Hepatocyte (in vitro differentiated cells): Measurements from ENCODE around the gene ARHGEF10L. TPM values are rescaled to one million over a fixed set of nuclear protein-coding genes. Genes with fewer than 3 reads are reported as not detected.

ENCODE experiments used
- DNase-seq: peaks from one replicate; pipeline ENCODE4 v3.0.0-alpha.2; 2016; ENCODE audit warnings: low spot score
- H2AFZ ChIP-seq: fragments of 200-600 bp; sonication (generic); 2 replicates; pipeline ENCODE4 v1.6.0; 2016; ENCODE audit warnings: antibody characterized with exemption, mild to moderate bottlenecking
- H3K27ac ChIP-seq: fragments of 200-600 bp; sonication (generic); 2 replicates; pipeline ENCODE4 v1.5.1; 2016; ENCODE audit warnings: mild to moderate bottlenecking
- H3K27me3 ChIP-seq: fragments of 200-600 bp; sonication (generic); 2 replicates; pipeline ENCODE4 v1.6.1; 2016
- H3K36me3 ChIP-seq: fragments of 200-600 bp; sonication (generic); replicated peaks from 2 replicates; pipeline ENCODE4 v1.5.1; 2016; ENCODE audit warnings: low read depth; ENCODE audit not compliant: insufficient read depth
- H3K4me1 ChIP-seq: fragments of 200-600 bp; sonication (generic); 2 replicates; pipeline ENCODE4 v1.5.1; 2016; ENCODE audit warnings: mild to moderate bottlenecking, moderate library complexity; ENCODE audit not compliant: insufficient read depth
- H3K4me2 ChIP-seq: fragments of 200-600 bp; sonication (generic); 2 replicates; pipeline ENCODE4 v1.6.0; 2016
- H3K4me3 ChIP-seq: fragments of 200-600 bp; sonication (generic); 2 replicates; pipeline ENCODE4 v1.5.1; 2016; ENCODE audit warnings: mild to moderate bottlenecking
- H3K79me2 ChIP-seq: fragments of 200-600 bp; sonication (generic); 2 replicates; pipeline ENCODE4 v1.6.0; 2017; ENCODE audit warnings: mild to moderate bottlenecking
- H3K9me2 ChIP-seq: fragments of 200-600 bp; sonication (generic); replicated peaks from 2 replicates; pipeline ENCODE4 v1.6.0; 2017; ENCODE audit warnings: mild to moderate bottlenecking; ENCODE audit not compliant: insufficient read depth
- H3K9me3 ChIP-seq: fragments of 200-600 bp; sonication (generic); 2 replicates; pipeline ENCODE4 v1.5.1; 2016; ENCODE audit warnings: low read depth, mild to moderate bottlenecking
- H4K20me1 ChIP-seq: fragments of 200-600 bp; sonication (generic); 2 replicates; pipeline ENCODE4 v1.6.0; 2016; ENCODE audit warnings: mild to moderate bottlenecking; ENCODE audit not compliant: insufficient read depth, poor library complexity, severe bottlenecking
- CTCF ChIP-seq: fragments of 200-600 bp; sonication (generic); IDR thresholded peaks from 2 replicates; pipeline ENCODE4 v1.5.1; 2016; ENCODE audit warnings: antibody characterized with exemption, mild to moderate bottlenecking; ENCODE audit not compliant: poor library complexity
- EZH2 ChIP-seq: fragments of 200-600 bp; sonication (generic); IDR thresholded peaks from 2 replicates; pipeline ENCODE4 v1.6.1; 2016; ENCODE audit warnings: antibody characterized with exemption, mild to moderate bottlenecking, borderline replicate concordance
- EZH2phosphoT487 ChIP-seq: fragments of 200-600 bp; sonication (generic); IDR thresholded peaks from one replicate; pipeline ENCODE4 v1.6.1; 2018; ENCODE audit warnings: antibody characterized with exemption, mild to moderate bottlenecking, low read depth, moderate library complexity; ENCODE audit not compliant: unreplicated experiment, severe bottlenecking
- WGBS: methylation state at CpG from one replicate; pipeline ENCODE4 v1.1.6; 2016; ENCODE audit warnings: low lambda C conversion rate; ENCODE audit errors: missing lambda C conversion rate; 5-methylcytosine and 5-hydroxymethylcytosine counted together
- polyA plus RNA-seq: library from polyadenylated mRNA; unstranded; fragments of >200 nt; fragmentation: Nextera tagmentation; extraction: Ambion mirVana; gene quantifications from 2 replicates; pipeline ENCODE4 v1.2.1, GENCODE V29; 2016
- total RNA-seq: library from RNA; depleted of rRNA; stranded (reverse); fragments of >200 nt; gene quantifications from 2 replicates; pipeline ENCODE4 v1.2.3, GENCODE V29; 2014

ARHGEF10L gene
- total and polyA plus RNA-seq, 2 experiments from 2014 or later = 40.4 to 48.3 TPM

GRCh38 chr1:17531682-17532487 lies 7.6 kb upstream of the ARHGEF10L start:
- no peak overlapping the region for H3K4me2 ChIP-seq
- H3K79me2 ChIP-seq = no peaks in the 10 kb centered on the region
- H3K4me1 ChIP-seq = peaks cover 6% of the 10 kb centered on the region
- 67% methylated on average over 8 of the region's 8 CpGs for WGBS
- H2AFZ ChIP-seq = no peak overlapping the region
- peak; percentile 54 for DNase-seq
- TF ChIP-seq EZH2 (no peak), EZH2phosphoT487 (no peak), CTCF (no peak)
- no peaks in the 10 kb centered on the region for H4K20me1 ChIP-seq
- H3K36me3 ChIP-seq = no peaks in the 10 kb centered on the region
- H3K4me3 ChIP-seq = no peak overlapping the region
- no peaks in the 10 kb centered on the region for H3K27me3 ChIP-seq
- H3K27ac ChIP-seq = peak overlapping the region; percentile 69
- no peaks in the 10 kb centered on the region for H3K9me3 ChIP-seq
- no peaks in the 10 kb centered on the region for H3K9me2 ChIP-seq

GRCh38 chr1:17533201-17533600 lies 6.3 kb upstream of the ARHGEF10L start:
- H3K27ac ChIP-seq = no peak overlapping the region
- H3K4me1 ChIP-seq = peaks cover 7% of the 10 kb centered on the region
- no peaks in the 10 kb centered on the region for H3K27me3 ChIP-seq
- DNase-seq = no peak
- H3K4me2 ChIP-seq = no peak overlapping the region
- no peaks in the 10 kb centered on the region for H3K9me3 ChIP-seq
- WGBS = 94% methylated on average over 4 of the region's 4 CpGs
- H2AFZ ChIP-seq = no peak overlapping the region
- H3K36me3 ChIP-seq = no peaks in the 10 kb centered on the region
- no peak overlapping the region for H3K4me3 ChIP-seq
- H3K79me2 ChIP-seq = no peaks in the 10 kb centered on the region
- TF ChIP-seq EZH2 = no peak
- no peak for TF ChIP-seq CTCF
- TF ChIP-seq EZH2phosphoT487 = no peak
- H3K9me2 ChIP-seq = no peaks in the 10 kb centered on the region
- H4K20me1 ChIP-seq = no peaks in the 10 kb centered on the region

- peaks cover 20% of the 10 kb centered on the region for H3K4me1 ChIP-seq
Observed at GRCh38 chr1:17535300-17535936, 4.1 kb upstream of the ARHGEF10L start.

More at GRCh38 chr1:17535300-17535936, 4.1 kb upstream of the ARHGEF10L start:
- 93% methylated on average over 8 of the region's 8 CpGs for WGBS
- no peak for TF ChIP-seq EZH2
- no peak for TF ChIP-seq EZH2phosphoT487
- TF ChIP-seq CTCF = no peak
- no peak for DNase-seq
- H2AFZ ChIP-seq = no peak overlapping the region
- H3K9me3 ChIP-seq = no peaks in the 10 kb centered on the region
- no peak overlapping the region for H3K4me2 ChIP-seq
- no peaks in the 10 kb centered on the region for H3K36me3 ChIP-seq
- H3K9me2 ChIP-seq = no peaks in the 10 kb centered on the region
- H3K27me3 ChIP-seq = no peaks in the 10 kb centered on the region
- H3K79me2 ChIP-seq = peaks cover under 1% of the 10 kb centered on the region
- H4K20me1 ChIP-seq = no peaks in the 10 kb centered on the region
- no peak overlapping the region for H3K4me3 ChIP-seq
- H3K27ac ChIP-seq = no peak overlapping the region
